Endodermal cell (in vitro differentiated cells): ENCODE data around the gene SPATA17. TPM values are rescaled to one million over a fixed set of nuclear protein-coding genes. Genes with fewer than 3 reads are reported as not detected.

ENCODE experiments used
- DNase-seq: peaks from one replicate; pipeline ENCODE4 v3.0.0-alpha.2; 2017
- H3K27ac ChIP-seq: 2 replicates; pipeline ENCODE4 v1.5.1; 2013; ENCODE audit warnings: mild to moderate bottlenecking, low read depth, low read length, moderate library complexity
- H3K27me3 ChIP-seq: 2 replicates; pipeline ENCODE4 v1.6.1; 2013; ENCODE audit warnings: mild to moderate bottlenecking, low read length, moderate library complexity; ENCODE audit not compliant: insufficient read depth, control insufficient read depth, poor library complexity, severe bottlenecking
- H3K36me3 ChIP-seq: 2 replicates; pipeline ENCODE4 v1.7.0; 2013; ENCODE audit warnings: mild to moderate bottlenecking, low read length, moderate library complexity; ENCODE audit not compliant: control insufficient read depth, insufficient read depth
- H3K4me1 ChIP-seq: one replicate; pipeline ENCODE4 v1.7.0; 2013; ENCODE audit warnings: low read length; ENCODE audit not compliant: control insufficient read depth, insufficient read depth
- H3K4me3 ChIP-seq: 2 replicates; pipeline ENCODE4 v1.5.1; 2013; ENCODE audit warnings: mild to moderate bottlenecking, low read length, moderate library complexity
- H3K9ac ChIP-seq: 2 replicates; pipeline ENCODE4 v1.6.1; 2013; ENCODE audit warnings: mild to moderate bottlenecking, low read length, moderate library complexity; ENCODE audit not compliant: poor library complexity, severe bottlenecking; ENCODE audit errors: extremely low read depth
- H3K9me3 ChIP-seq: 2 replicates; pipeline ENCODE4 v1.6.1; 2013; ENCODE audit warnings: mild to moderate bottlenecking, low read length, moderate library complexity; ENCODE audit not compliant: control insufficient read depth
- H3K27ac Mint-ChIP-seq: 2 replicates; pipeline ENCODE4 v1.8.0; 2020; ENCODE audit warnings: mixed read lengths
- H3K27me3 Mint-ChIP-seq: 2 replicates; pipeline ENCODE4 v1.8.0; 2021; ENCODE audit warnings: mild to moderate bottlenecking, mixed read lengths; ENCODE audit not compliant: insufficient read depth
- H3K36me3 Mint-ChIP-seq: 2 replicates; pipeline ENCODE4 v1.8.0; 2020; ENCODE audit warnings: low read depth, mixed read lengths
- H3K4me1 Mint-ChIP-seq: 2 replicates; pipeline ENCODE4 v1.8.0; 2020; ENCODE audit warnings: mixed read lengths
- H3K4me3 Mint-ChIP-seq: 2 replicates; pipeline ENCODE4 v1.8.0; 2020; ENCODE audit warnings: mild to moderate bottlenecking, moderate library complexity, mixed read lengths
- H3K9me3 Mint-ChIP-seq: 2 replicates; pipeline ENCODE4 v1.8.0; 2020; ENCODE audit warnings: mild to moderate bottlenecking, mixed read lengths
- WGBS, 2 experiments: methylation state at CpG; one replicate each; pipeline versions ENCODE4 v1.1.5 to v1.1.7; 2013; ENCODE audit warnings: missing lambda C conversion rate in 2 of 2, mixed read lengths in 1 of 2; ENCODE audit not compliant: insufficient coverage in 1 of 2, insufficient read length in 1 of 2; 5-methylcytosine and 5-hydroxymethylcytosine counted together
- total RNA-seq, 2 donors: library from RNA; stranded (reverse); fragmentation: NEBNext Ultra II Directional in 1 of 2; extraction: Animal tissue kit (Norgen Biotek cat#: 25700) in 1 of 2; gene quantifications; 2 replicates in 1 of 2; 3 replicates in 1 of 2; pipeline ENCODE4 v1.2.1, GENCODE V29; 2021
- TF ChIP-seq, protein P1 (sequence below): fragments of 200-600 bp; sonication (generic); conservative IDR thresholded peaks from 2 replicates; pipeline ENCODE4 v1.5.0; 2021; ENCODE audit warnings: antibody characterized with exemption, mild to moderate bottlenecking

The SPATA17 gene
- total RNA-seq, 2 donors from 2014 or later = 0.93 to 1.6 TPM

DNA sequence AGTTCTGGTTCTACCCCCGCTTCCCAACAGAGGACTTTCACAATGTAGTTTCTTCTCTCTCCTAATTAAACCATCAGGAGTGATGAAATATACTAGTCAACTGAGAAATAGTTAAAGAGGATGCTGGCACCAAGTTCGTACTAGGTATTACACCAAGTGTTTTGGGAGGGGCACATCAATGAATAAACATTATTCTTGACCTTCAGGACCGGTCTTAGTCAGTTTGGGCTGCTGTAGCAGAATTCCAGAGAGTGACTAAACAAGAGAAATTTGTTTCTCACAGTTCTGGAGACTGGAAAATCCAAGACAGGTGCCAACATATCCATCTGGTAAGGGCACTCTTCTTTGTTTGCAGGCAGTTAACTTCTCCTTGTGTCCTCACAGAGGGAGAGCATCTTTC lies 103.8 kb downstream of the SPATA17 start:
- no peaks in the 10 kb centered on the region for H3K27me3 ChIP-seq
- no peaks in the 10 kb centered on the region for H3K9me3 ChIP-seq
- no peak overlapping the region for H3K4me3 ChIP-seq
- H3K27me3 Mint-ChIP-seq = no peaks in the 10 kb centered on the region
- no peaks in the 10 kb centered on the region for H3K9me3 Mint-ChIP-seq
- no peak overlapping the region for H3K27ac Mint-ChIP-seq
- TF ChIP-seq, protein P1, sequence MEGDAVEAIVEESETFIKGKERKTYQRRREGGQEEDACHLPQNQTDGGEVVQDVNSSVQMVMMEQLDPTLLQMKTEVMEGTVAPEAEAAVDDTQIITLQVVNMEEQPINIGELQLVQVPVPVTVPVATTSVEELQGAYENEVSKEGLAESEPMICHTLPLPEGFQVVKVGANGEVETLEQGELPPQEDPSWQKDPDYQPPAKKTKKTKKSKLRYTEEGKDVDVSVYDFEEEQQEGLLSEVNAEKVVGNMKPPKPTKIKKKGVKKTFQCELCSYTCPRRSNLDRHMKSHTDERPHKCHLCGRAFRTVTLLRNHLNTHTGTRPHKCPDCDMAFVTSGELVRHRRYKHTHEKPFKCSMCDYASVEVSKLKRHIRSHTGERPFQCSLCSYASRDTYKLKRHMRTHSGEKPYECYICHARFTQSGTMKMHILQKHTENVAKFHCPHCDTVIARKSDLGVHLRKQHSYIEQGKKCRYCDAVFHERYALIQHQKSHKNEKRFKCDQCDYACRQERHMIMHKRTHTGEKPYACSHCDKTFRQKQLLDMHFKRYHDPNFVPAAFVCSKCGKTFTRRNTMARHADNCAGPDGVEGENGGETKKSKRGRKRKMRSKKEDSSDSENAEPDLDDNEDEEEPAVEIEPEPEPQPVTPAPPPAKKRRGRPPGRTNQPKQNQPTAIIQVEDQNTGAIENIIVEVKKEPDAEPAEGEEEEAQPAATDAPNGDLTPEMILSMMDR = no peak
- H3K4me1 Mint-ChIP-seq = no peaks in the 10 kb centered on the region
- no peak overlapping the region for H3K9ac ChIP-seq
- H3K4me1 ChIP-seq = no peaks in the 10 kb centered on the region
- no peak overlapping the region for H3K4me3 Mint-ChIP-seq
- 86 to 94% methylated on average over 2 to 3 of the region's 3 CpGs for WGBS, 2 experiments
- DNase-seq = no peak
- H3K27ac ChIP-seq = no peak overlapping the region
- H3K36me3 ChIP-seq = no peaks in the 10 kb centered on the region
- no peaks in the 10 kb centered on the region for H3K36me3 Mint-ChIP-seq

DNA sequence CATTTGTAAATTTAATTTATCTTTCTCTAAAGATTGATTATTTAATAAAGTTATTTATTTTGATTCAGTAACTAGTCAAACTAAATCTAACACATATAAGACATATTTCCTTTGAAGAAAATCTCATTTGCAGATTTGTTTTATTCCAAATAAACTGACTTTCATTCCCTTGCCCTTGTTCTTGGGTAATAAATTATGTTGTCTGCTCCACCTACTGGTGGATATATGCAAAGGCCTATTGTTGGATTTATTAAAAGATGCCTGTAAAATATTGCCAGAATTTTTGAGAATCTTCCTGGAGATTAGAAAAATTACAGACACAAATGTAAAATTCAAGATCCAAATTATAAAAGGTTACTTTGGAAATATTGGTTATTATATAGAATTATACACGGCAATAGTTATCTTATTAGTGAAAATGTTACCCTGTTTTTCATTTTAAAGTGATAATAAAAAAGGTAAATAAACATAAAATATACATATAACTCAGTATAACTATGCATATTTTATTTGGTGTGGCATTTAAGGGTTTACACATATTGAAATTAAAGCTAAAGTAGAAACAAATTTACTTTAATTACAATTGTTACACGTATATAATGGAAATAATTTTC lies 116.1 kb downstream of the SPATA17 start:
- Mint-ChIP-seq H3K27ac (no peak overlapping the region), H3K27me3 (no peaks in the 10 kb centered on the region), H3K4me1 (no peaks in the 10 kb centered on the region), H3K9me3 (no peaks in the 10 kb centered on the region), H3K4me3 (no peak overlapping the region), H3K36me3 (no peaks in the 10 kb centered on the region)
- TF ChIP-seq, protein P1 = peak; percentile 91
- WGBS, 2 experiments = no CpG with 5 or more reads among the region's 2 CpGs
- no peak overlapping the region for H3K27ac ChIP-seq
- no peaks in the 10 kb centered on the region for H3K27me3 ChIP-seq
- no peaks in the 10 kb centered on the region for H3K9me3 ChIP-seq
- no peak overlapping the region for H3K4me3 ChIP-seq
- no peaks in the 10 kb centered on the region for H3K36me3 ChIP-seq
- no peak for DNase-seq
- H3K4me1 ChIP-seq = no peaks in the 10 kb centered on the region
- no peak overlapping the region for H3K9ac ChIP-seq

DNA sequence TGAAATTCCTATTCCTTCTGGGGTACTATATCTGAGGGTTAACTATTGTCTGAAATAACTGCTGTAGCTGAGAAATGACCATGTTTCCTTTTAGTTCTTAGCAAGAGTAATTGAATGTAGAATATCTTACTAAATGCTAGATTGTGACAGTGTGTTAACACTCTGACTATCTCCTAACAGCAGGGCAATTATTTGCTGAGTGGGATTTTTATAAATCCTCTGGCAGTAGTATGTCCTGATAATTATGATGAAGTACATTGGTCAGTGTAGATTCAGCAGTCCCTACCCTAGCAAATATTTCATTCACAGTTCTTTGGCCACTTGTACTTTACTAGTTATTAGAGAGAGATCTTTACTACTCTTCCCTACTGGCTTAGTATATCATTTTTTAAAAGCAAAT lies 138.6 kb downstream of the SPATA17 start:
- no peaks in the 10 kb centered on the region for H3K9me3 ChIP-seq
- no peaks in the 10 kb centered on the region for H3K9me3 Mint-ChIP-seq
- TF ChIP-seq, protein P1 = no peak
- no peaks in the 10 kb centered on the region for H3K36me3 Mint-ChIP-seq
- no peaks in the 10 kb centered on the region for H3K27me3 ChIP-seq
- H3K4me3 Mint-ChIP-seq = no peak overlapping the region
- H3K27ac ChIP-seq = no peak overlapping the region
- H3K27me3 Mint-ChIP-seq = no peaks in the 10 kb centered on the region
- no peaks in the 10 kb centered on the region for H3K36me3 ChIP-seq
- no peak overlapping the region for H3K27ac Mint-ChIP-seq
- H3K4me1 ChIP-seq = no peaks in the 10 kb centered on the region
- DNase-seq = no peak
- no peak overlapping the region for H3K4me3 ChIP-seq
- peaks cover 3% of the 10 kb centered on the region for H3K4me1 Mint-ChIP-seq
- H3K9ac ChIP-seq = no peak overlapping the region
